Germinal center (tissue), 1 donor: ENCODE measurements around the gene NMUR1.
A peak's percentile ranks its signal among the peaks of the same experiment; 100 is the strongest.

ENCODE experiments used
- DNase-seq: peaks from one replicate; pipeline ENCODE4 v3.0.0; 2012; ENCODE audit warnings: mixed read lengths, low spot score

The NMUR1 gene

DNA sequence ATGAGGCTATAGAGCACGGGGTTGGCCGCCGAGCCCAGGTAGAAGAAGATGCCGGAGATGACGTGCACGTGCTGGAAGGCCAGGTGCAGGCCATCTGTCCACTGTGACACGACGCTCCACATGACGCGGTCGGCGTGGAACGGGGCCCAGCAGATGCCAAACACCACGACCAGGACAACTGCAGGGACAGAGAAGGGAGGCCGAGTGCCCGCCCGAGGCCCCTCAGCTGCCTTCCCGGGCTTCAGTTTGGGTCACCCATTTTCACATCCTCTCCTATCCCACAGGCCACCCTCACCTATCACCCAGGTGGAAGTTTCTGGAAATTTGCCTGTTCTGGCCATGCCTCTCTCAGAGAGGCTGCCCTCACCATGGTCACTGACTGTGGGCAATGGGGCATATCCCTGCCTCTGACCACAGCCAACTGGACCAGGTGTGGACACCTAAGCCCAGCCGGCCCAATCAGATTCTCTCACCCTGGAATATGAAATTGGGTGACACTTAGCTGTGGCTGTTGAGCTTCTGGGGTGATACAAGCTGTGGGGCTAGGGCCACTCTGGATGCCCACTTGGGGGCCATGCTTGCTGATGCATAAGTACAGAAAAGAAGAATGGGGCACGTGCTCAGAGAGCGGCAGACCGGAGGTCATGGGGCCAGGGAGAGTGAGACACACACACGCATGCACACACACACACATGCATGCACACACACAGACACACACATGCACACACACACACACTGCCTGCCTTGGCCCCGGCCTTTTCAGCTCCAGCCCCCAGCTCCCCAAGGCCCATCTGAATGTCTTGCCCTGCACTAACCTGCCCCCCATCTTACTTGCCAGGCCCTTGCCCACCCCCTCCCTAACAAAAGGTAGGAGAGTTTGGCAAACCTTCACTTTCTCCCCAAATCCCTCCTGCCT lies 4.7 kb downstream of the NMUR1 start:
- DNase-seq: no peak

DNA sequence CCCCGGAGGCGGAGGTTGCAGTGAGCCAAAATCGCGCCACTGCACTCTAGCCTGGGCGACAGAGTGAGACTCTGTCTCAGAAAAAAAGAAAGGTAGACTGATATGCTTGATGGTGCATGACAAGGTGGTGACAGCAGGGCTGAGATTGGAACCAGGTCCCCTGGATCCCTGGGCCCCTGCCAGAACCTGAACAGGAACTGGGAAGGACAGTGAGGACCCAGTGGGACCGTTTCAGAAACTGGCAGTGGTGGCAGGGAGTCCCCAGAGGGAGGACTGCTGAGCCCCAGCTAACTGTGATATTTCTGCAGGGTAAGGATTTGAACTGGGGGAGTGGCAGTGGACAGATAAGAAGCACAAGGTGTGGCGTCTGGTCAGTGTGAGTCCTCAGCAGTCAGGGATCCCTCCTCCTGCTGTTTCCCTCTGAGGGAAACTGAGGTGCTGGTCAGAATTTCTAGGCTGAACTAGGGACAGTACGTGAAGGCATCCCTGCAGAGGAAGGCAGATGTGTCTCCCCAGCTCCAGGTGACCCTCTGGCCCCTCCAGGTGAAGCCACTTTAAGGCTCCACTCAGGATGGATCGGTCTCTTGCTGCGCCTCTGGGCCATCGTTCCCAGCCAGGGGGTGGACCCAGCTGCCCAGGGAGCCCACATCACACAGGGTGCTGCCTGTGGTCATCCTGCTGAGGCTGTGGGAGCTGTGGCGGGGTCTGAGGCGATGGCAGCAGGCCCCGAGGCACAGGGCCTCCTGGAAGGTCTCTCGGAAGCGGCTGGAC lies 5.6 kb downstream of the NMUR1 start:
- DNase-seq: no peak

DNA sequence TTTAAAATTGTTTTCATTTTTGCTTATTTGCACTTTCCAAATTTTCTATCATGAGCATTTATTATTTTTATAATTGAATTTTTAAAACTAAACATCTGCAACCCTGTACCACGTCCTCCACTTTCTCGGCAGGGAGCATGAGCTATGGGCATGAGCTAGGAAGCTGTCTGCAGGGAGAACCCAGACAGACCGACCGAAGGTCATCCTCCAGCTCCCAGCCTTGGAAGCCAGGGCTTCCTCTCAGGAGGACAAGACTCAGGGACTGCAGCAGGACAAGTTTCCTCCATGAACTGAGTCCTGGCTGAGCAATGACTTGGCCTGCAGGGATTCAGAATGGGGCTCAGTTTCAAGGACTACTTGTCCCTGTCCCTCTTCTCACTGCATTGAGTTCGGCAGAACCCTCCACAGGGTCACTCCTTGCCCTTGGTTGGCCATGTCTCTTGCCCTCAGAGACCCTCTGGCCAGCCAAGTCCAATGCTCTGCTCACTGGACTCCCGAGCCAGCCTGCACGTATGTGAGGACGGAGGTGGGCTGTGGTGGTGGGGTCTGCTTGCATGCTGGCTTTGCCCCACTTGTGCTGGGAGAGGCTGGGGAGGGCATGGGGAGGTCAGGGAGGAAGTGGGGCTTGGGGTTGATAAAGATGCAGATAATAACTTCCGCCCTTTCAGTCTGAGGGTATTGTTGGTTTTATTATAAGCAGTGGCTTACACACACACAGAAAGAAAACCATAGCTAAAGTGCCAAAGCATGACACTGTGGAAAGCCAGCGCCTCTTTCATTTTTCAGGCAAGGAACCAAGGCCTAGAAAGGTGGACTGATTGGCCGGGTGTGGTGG lies 6.6 kb downstream of the NMUR1 start:
- no peak for DNase-seq

DNA sequence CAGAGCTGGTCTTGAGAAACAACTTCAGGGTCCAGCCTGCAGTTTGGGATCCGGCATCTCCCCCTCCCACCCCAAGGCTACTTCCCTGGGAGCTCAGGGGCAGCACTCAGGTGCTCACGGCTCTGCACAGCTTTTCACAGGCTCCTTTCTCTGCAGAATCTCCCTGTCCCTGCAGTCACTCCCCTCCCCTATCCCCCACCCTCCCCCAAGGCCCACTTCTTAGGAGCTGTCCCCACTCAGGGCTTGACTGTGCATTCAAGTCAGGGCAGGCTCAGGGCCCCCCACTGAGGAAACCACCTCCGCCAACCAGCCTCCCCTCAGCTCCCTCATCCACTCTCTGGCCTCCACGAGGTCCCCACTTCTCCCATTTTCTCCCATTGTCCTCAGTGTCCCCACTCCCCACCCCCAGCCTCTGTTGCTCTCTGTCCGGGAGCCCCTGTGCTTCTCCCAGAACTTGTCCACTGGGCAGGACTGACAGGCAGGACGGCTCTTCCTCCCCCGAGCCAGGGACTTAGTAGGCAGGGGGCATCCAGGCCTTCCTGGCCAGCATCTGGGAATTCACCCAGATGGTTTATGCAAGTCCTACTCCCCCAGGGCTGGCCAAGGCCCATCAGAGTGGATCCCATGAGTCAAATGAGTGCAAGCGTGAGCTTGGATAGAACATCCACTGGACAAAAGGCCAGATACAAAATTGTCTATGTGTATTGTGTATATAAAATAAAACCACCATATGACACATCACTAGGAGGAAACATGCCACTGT lies 7.6 kb downstream of the NMUR1 start:
- DNase-seq: no peak

DNA sequence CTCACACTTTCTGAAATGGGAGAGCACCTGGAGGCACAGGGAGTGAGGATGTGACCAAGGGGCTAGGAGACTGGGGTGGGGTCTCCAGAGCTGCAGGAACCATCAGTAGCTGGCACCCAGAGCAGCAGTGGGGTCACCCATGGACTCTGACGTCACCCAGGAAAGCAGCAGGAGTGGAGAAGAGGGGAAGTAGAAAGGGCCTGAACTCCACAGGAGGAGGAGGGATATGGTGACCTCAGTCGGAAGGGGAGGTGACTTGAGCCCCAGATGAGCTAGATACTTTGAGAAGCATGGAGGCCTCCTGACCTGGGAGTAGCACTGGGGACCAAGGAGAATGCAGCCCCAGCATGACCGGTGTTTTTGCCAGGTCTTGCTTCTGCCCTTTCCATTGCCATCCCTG lies 8.8 kb downstream of the NMUR1 start:
- DNase-seq: no peak

DNA sequence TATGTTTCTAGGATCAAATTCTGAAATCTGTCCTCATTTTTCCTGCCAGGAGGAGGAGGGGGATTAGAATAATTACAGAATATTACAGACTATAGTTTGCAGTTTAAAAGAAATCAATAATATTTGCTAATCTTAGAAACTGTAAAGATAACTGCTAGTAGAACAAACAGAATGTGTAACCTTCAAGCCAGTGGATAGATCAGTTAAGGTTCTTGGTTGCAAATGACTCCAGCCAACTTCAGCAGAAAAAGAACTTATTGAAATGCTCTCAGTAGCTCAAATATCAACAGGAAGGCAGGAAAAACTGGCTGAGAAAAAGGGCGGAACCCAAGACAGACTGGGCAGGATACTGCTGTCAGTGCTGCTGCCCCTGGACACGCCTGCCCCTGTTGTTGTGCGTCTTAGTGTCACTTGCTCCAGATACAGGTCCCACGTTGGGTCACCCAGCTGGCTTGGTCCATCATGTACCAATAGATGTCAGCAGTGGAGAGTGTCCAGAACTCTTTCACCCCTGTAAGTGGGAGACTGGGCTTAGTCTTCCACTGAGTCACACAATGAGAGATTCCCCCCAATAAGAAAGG lies 10.2 kb downstream of the NMUR1 start:
- no peak for DNase-seq

DNA sequence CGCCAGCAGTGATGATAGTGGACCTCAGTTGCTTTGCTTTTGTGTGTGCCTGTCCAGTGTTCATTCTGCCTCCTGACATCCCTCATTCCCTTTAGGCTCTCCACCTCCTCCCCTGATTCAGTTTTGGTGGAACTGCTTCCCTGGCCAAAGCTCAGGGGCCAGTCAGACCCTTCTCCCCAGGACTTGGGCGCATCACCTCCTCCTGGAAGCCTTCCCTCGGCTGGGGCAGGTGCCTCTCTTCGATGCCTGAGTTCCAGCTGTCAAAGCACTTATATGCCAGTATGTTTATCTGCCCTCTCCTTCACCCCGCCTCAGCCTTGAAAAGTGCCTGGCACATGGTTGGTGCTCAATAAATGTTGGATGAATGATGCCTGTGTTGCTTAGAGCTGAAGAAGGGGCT lies 11.5 kb downstream of the NMUR1 start:
- DNase-seq: no peak

DNA sequence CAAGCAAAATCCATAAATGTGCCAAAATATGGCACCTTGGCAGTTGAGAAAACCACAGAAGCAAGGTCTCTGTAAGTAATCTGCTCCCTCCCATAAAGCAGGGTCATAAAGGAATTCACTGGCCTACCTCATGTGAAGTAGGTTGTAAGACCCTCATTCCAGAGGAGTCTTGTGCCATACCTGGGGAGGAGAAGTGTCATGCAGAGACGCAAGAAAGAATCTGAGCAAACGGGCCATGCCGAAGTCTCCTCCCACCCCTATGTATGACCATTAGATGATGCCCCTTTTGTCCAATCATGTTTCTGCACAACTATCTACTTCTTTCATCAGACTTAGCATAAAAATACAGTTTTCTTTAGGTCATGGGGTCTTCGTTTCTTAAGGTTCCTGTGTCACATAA lies 14.6 kb downstream of the NMUR1 start:
- no peak for DNase-seq

DNA sequence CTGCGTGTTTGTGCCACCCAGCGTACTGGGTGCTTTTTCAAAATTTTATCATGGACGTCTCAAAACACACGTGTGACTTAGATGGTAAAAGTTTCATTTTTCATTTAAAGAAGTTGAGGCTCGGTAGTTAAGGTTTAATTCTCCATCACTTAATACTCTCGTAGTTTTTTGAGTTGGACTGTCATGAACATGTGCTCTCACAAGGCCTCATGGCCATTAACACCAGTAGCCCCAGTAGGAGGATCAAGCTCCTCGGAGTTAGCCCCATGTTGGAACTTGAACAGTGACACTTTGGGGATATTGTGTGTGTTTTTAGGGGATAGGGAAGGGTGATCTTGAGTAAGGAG lies 15.3 kb downstream of the NMUR1 start:
- no peak for DNase-seq

DNA sequence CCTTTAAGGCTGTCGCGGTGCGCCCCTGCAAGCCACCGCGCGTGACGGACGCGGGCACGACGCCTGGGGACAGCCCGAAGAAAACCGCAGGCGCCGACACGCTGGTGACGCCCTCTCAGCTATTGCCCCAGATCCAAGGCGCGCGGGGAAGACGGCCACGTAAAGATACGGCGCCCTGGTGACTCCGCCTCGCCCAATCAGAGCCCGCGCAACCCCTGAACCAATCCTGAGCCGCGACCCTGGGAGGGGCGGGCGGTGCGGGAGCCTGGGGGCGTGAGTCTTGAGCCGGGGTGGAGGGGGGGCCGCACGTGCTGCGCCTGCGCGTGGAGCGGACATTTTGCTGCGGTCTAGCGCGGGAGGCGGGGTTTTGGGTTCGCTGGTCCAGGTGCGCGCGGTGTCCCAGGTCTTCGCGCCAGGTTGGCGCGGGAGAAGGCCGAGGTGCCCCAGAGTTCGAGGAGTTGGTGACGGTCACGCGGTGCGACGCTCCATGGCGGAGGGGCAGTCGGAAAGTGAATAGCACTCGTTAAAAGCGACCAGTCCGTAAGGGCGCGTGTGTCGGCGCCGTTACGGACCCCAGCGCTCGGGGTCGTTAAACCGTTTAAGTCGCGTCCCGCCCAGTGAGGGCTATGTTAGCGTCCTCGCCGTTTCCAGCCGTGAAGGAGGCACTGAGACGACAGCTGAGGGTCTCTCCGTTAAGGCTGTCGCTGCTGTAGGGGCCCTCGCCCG lies 15.9 kb downstream of the NMUR1 start:
- peak; percentile 100 for DNase-seq

DNA sequence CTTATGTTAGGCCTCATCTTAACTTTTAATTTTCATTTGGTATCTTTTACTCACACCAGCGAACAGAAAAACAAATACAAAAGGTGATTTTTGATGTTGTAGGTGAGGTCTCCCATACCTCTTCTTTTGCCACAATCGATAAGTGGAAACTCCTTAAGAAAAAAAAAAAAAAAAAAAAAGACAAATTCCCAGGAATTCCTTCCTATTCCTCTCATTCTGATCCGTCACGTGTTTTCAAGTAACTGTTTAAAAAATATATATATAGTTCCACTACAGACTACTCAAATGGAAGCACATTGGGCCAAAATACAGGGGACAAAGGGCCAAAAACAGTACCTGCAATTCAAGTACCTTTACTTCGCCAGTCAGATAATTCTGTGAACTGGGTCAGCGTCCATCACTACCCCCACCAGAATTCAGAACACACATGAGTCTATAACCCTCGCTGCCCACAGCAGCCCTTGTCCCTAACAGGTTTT lies 16.5 kb downstream of the NMUR1 start:
- no peak for DNase-seq

DNA sequence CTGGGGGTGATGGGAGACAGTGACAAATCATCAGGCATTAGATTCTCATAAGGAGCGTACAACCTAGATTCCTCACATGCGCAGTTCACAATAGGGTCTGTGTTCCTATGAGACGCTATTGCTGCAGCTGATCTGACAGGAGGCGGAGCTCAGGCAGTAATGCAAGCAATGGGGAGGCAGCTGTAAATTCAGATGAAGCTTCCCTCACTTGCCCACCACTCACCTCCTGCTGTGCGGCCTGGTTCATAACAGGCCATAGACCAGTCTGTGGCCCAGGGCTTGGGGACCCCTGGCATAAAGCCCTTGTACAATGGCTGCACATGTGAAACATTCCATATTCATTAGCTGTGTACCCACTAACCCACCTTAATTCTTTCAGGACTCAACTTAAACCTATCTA lies 18.0 kb downstream of the NMUR1 start:
- DNase-seq: no peak

DNA sequence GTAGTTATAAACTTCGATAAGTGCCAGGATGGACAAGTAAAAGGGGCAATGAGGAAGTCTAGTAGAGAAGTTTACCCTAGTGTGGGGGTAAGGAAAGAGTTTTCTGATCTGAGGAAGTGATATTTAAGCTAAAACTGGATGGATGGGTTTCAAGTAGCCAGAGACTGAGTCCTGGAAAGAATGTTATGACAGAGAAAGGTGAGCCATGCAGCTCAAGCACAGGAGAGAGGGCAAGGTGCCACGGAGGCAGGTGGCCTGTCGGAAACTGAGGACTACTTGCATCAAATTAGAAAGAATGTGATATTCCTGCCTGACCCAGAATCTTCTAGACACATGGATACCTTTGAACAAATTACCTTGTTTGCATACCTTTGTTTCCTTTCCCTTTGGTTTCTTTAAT lies 26.5 kb downstream of the NMUR1 start:
- DNase-seq: no peak

DNA sequence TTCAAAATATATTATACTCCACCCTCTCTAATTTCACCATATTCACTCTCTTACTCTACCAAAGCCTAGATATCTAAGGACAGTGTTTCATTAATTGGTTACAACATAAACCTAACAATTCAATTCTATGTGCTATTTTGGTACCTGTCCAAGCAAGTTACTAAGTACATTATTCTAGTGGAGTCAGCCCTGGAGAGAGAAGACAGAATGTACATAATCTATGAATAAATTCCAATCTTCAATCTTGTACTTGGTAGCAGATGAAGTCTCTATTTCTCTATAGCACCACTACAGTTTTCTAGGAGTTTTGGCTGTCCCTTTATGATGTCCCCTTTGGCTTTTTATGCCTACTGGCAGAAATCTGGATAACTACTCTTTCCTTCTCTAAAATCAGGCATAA lies 27.6 kb downstream of the NMUR1 start:
- DNase-seq: no peak

DNA sequence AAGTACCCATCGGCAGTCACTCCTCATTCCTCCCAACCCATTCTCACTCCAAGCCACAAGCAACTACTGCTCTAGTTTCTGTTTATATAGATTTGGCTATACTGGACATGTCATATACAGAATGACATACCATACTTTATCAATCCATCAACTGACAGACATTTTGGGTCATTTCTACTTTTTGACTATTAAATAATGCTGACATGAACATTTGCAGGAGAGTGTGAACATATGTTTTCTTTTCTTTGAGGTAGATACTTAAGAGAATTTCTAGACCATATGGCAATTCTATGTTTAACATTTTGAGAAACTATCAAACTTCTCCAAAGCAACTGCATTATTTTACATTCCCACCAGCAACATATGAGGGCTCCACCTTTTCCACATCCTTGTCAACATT lies 32.6 kb downstream of the NMUR1 start:
- no peak for DNase-seq

DNA sequence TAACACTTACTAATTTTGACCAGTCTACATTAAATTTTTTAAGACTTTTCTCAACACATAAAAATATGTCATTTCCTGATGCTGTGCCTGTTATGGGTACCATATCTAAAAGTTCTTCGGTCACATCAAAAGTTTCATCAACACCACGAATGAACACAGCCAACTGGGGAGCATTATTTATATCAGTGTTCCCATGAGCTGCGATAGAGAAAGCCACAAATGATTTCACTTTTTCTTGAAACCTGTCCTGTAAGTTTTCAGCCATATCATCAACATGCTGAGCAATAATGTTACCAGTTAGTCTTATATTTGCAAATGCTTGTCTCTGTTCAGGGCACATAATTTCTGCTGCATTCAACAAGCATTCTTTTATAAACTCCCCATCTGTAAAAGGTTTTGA lies 35.6 kb downstream of the NMUR1 start:
- DNase-seq: no peak

DNA sequence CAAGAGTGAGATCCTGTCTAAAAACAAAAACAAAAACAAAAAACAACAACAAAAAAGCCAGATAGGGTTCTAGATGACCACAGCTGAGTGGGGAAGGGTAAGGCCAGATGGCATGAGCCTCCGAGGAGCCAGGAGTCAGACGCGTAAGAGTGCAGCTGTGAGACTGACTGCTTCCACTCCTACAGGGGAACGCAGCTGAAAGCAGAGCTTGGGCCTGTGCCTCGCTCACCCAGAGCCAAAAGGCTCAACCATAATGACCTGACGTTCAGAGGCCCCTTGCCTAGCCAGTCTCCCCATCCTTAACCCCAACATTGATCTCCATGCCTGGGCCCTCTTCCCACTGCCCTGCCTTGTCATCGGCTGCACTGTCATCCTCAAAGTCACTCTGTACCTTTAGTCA lies 39.4 kb downstream of the NMUR1 start:
- DNase-seq: no peak

DNA sequence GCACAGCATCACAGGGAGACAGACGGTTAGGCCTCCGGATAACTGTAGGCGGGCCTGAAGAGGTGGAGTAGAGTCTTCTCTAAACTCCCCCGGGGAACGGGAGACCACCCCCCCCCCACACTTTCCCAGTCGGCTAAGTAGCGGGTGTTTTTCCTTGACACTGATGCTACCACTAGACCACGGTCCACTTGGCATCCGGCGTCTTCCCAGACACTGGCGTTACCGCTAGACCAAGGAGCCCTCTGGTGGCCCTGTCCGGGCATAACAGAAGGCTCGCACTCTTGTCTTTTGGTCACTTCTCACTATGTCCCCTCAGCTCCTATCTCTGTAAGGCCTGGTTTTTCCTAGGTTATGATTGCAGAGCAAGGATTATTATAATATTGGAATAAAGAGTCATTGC lies 40.3 kb downstream of the NMUR1 start:
- no peak for DNase-seq

DNA sequence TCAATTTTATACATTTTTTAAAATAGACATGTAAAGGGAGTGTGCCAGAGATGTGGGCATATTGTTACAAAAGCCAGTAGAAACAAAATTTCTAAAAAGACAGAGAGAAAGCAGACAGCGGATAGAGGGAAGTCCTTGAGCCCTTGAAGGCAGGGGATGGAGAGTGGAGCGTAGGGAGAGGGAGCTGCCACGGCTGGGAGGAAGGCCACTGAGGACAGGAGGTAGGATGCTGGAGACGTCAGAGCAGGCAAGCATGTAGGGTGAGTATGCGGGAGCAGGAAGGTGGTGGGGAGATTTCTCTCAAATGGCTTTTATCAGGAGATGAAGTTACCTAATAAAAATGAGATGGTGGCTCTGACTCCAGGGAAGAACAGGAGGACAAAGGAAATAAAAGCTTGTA lies 41.9 kb downstream of the NMUR1 start:
- no peak for DNase-seq

DNA sequence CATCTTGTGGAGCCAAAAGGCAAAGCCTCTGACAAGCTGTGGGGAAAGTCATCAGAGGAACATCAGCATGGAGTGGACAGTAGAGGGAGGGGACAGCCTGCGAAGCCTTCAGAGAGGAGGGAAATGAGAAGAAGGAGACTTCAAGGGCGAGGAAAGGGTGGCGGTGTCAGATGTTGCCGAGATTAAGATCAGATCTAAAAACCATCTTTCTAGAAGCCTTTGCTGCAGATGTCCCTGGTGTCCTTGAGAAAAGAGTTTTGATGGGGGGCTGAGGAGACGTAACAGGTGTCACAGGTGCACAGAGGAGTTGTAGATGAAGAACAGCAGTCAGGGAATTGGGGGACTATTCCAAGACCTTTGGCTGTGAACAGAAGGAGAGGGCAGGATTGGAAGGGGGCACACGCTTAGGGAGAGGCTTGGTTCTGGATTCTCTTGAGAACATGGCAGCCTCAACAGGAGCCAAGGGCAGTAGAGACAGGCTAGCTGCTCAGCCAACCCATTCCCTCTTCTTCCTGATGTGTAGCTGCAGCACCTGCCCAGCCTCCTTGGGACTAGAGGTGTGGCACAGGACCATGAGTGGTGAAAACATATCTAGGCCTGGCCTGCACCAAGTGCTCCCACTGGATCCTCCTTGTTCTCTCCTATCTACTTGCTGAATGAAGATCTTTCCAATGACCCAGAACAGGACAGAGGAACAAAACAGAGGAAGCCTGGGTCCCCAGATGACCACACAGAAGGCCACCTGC lies 43.2 kb downstream of the NMUR1 start:
- no peak for DNase-seq
